Activated CD8-positive, alpha-beta T cell treated with anti-CD3 and anti-CD28 coated beads for 36 hours (primary cell): ENCODE results near the gene PRDM16. TPM values are rescaled to one million over a fixed set of nuclear protein-coding genes. Genes with fewer than 3 reads are reported as not detected.

Source experiments
- ATAC-seq: fragments of 200-7000 bp; cut with Tn5 transposase; one replicate; pipeline ENCODE4 v1.10.0; 2021; ENCODE audit warnings: mild to moderate bottlenecking, moderate library complexity
- CTCF ChIA-PET: fragments of 350-600 bp; sonication (Branson Sonifier 250); formaldehyde crosslinking; loops from one replicate; lab custom pipeline; 2021; ENCODE audit warnings: antibody characterized with exemption; lab: Charles Lee
- POLR2A ChIA-PET: fragments of 350-600 bp; sonication (Branson Sonifier 250); formaldehyde crosslinking; loops from one replicate; lab custom pipeline; 2021; ENCODE audit warnings: antibody characterized with exemption; lab: Charles Lee
- DNase-seq: peaks from one replicate; pipeline ENCODE4 v3.0.0-alpha.2; 2020
- H3K27ac Mint-ChIP-seq: one replicate; pipeline ENCODE4 v1.8.0; 2021; ENCODE audit warnings: mild to moderate bottlenecking, mixed read lengths
- H3K27me3 Mint-ChIP-seq: one replicate; pipeline ENCODE4 v1.8.0; 2021; ENCODE audit warnings: mixed read lengths
- H3K36me3 Mint-ChIP-seq: one replicate; pipeline ENCODE4 v1.8.0; 2021; ENCODE audit warnings: low read depth, mixed read lengths
- H3K4me1 Mint-ChIP-seq: one replicate; pipeline ENCODE4 v1.8.0; 2021; ENCODE audit warnings: low read depth, mixed read lengths
- H3K4me3 Mint-ChIP-seq: one replicate; pipeline ENCODE4 v1.8.0; 2021; ENCODE audit warnings: mild to moderate bottlenecking, moderate library complexity, mixed read lengths
- H3K9me3 Mint-ChIP-seq: one replicate; pipeline ENCODE4 v1.8.0; 2021; ENCODE audit warnings: mixed read lengths
- CTCF ChIP-seq: fragments of 200-600 bp; IDR thresholded peaks from one replicate; pipeline ENCODE4 v1.8.0; 2022; ENCODE audit warnings: antibody characterized with exemption, mild to moderate bottlenecking
- intact Hi-C: fragments of 100-400 bp; cut with micrococcal nuclease; formaldehyde crosslinking; loops from one replicate; pipeline ENCODE4 v1.10.0; 2022
- total RNA-seq, 2 experiments: library from RNA; stranded (reverse); gene quantifications; one replicate each; pipeline ENCODE4 v1.2.3, GENCODE V29; 2021

The PRDM16 gene
- total RNA-seq, 2 experiments from 2014 or later = 0.29 to 0.49 TPM

GRCh38 chr1:3455670-3456448 lies 386.9 kb downstream of the PRDM16 start:
- intact Hi-C loops = no loop called here
- H3K4me3 Mint-ChIP-seq = no peak overlapping the region

GRCh38 chr1:3456449-3456963 lies 387.5 kb downstream of the PRDM16 start:
- intact Hi-C loops = no loop called here
- no peak overlapping the region for H3K4me3 Mint-ChIP-seq
- no peak for ATAC-seq
- no peaks in the 10 kb centered on the region for H3K9me3 Mint-ChIP-seq
- no peaks in the 10 kb centered on the region for H3K4me1 Mint-ChIP-seq
- ChIA-PET POLR2A (no interaction called here), CTCF (interaction anchor here (1.0 kb wide), 1 partner anchor 34 kb away, joined by 4 read pairs; no protein-coding TSS in a partner anchor)
- no peaks in the 10 kb centered on the region for H3K36me3 Mint-ChIP-seq
- H3K27me3 Mint-ChIP-seq = peaks cover 7% of the 10 kb centered on the region
- DNase-seq = no peak
- H3K27ac Mint-ChIP-seq = no peak overlapping the region
- no peak for TF ChIP-seq CTCF

More at GRCh38 chr1:3455670-3456448, 386.9 kb downstream of the PRDM16 start:
- POLR2A ChIA-PET = no interaction called here
- DNase-seq (no peak), ATAC-seq (no peak)
- Mint-ChIP-seq H3K9me3 (no peaks in the 10 kb centered on the region), H3K27me3 (peaks cover 10% of the 10 kb centered on the region), H3K27ac (no peak overlapping the region), H3K4me1 (no peaks in the 10 kb centered on the region), H3K36me3 (no peaks in the 10 kb centered on the region)
- no peak for TF ChIP-seq CTCF
- CTCF ChIA-PET = no interaction called here

GRCh38 chr1:3456964-3457909 lies 388.2 kb downstream of the PRDM16 start:
- H3K9me3 Mint-ChIP-seq = no peaks in the 10 kb centered on the region

GRCh38 chr1:3457910-3458883 lies 389.2 kb downstream of the PRDM16 start:
- no peak overlapping the region for H3K27ac Mint-ChIP-seq
- peaks cover 4% of the 10 kb centered on the region for H3K27me3 Mint-ChIP-seq
- no peaks in the 10 kb centered on the region for H3K9me3 Mint-ChIP-seq

More at GRCh38 chr1:3456964-3457909, 388.2 kb downstream of the PRDM16 start:
- TF ChIP-seq CTCF = no peak
- no peaks in the 10 kb centered on the region for H3K4me1 Mint-ChIP-seq
- intact Hi-C loops = no loop called here
- ChIA-PET CTCF (interaction anchor here (1.0 kb wide), 1 partner anchor 33 kb away, joined by 4 read pairs; no protein-coding TSS in a partner anchor), POLR2A (no interaction called here)
- H3K36me3 Mint-ChIP-seq = no peaks in the 10 kb centered on the region
- DNase-seq = no peak
- ATAC-seq = no peak
- peaks cover 5% of the 10 kb centered on the region for H3K27me3 Mint-ChIP-seq
- H3K27ac Mint-ChIP-seq = no peak overlapping the region
- no peak overlapping the region for H3K4me3 Mint-ChIP-seq

More at GRCh38 chr1:3457910-3458883, 389.2 kb downstream of the PRDM16 start:
- ChIA-PET CTCF (no interaction called here), POLR2A (no interaction called here)
- Mint-ChIP-seq H3K4me1 (no peaks in the 10 kb centered on the region), H3K4me3 (no peak overlapping the region), H3K36me3 (no peaks in the 10 kb centered on the region)
- intact Hi-C loops = no loop called here
- no peak for ATAC-seq
- no peak for DNase-seq
- TF ChIP-seq CTCF = no peak
